GM12891 (cell line): ENCODE measurements around the gene HSPBP1.

Experiments
- PAX5 ChIP-seq: IDR thresholded peaks from 2 replicates; pipeline ENCODE4 v1.6.1; 2011; ENCODE audit warnings: low read length, moderate library complexity, mild to moderate bottlenecking; ENCODE audit not compliant: insufficient read depth, severe bottlenecking
- POLR2A ChIP-seq: IDR thresholded peaks from 2 replicates; pipeline ENCODE4 v1.6.1; 2011; ENCODE audit warnings: low read depth, low read length, control low read depth
- SPI1 ChIP-seq: IDR thresholded peaks from 2 replicates; pipeline ENCODE4 v1.6.1; 2011; ENCODE audit warnings: low read depth, low read length, control low read depth
- TAF1 ChIP-seq: IDR thresholded peaks from 2 replicates; pipeline ENCODE4 v1.6.1; 2011; ENCODE audit warnings: low read depth, low read length, control low read depth

GRCh38 chr19:55314396-55314795 is 34.5 kb upstream of the HSPBP1 start:
- TF ChIP-seq SPI1 (no peak), POLR2A (no peak), TAF1 (no peak), PAX5 (no peak)
